T-helper 17 cell (primary cell): ENCODE data around the gene EIF2B1. TPM values are rescaled to one million over a fixed set of nuclear protein-coding genes. Genes with fewer than 3 reads are reported as not detected.

ENCODE experiments used
- ATAC-seq: fragments of 150-1000 bp; cut with Tn5 transposase; 2 replicates; pipeline ENCODE4 v1.10.0; 2021; ENCODE audit warnings: mild to moderate bottlenecking, moderate library complexity
- DNase-seq, 3 donors: peaks; one replicate each; pipeline versions ENCODE4 v3.0.0 to v3.0.0-alpha.2; 2020 to 2021
- H3K9me3 ChIP-seq: one replicate; pipeline ENCODE4 v1.7.0; 2013; ENCODE audit warnings: low read length, mild to moderate bottlenecking; ENCODE audit not compliant: control insufficient read depth, poor library complexity, severe bottlenecking
- H3K27ac Mint-ChIP-seq: one replicate; pipeline ENCODE4 v1.8.0; 2022; ENCODE audit warnings: mild to moderate bottlenecking, moderate library complexity, mixed read lengths
- H3K27me3 Mint-ChIP-seq: one replicate; pipeline ENCODE4 v1.8.0; 2022; ENCODE audit warnings: mixed read lengths
- H3K36me3 Mint-ChIP-seq: one replicate; pipeline ENCODE4 v1.8.0; 2022; ENCODE audit warnings: low read depth, mixed read lengths
- H3K4me1 Mint-ChIP-seq: one replicate; pipeline ENCODE4 v1.8.0; 2022; ENCODE audit warnings: mild to moderate bottlenecking, mixed read lengths
- H3K4me3 Mint-ChIP-seq: one replicate; pipeline ENCODE4 v1.8.0; 2022; ENCODE audit warnings: mild to moderate bottlenecking, moderate library complexity, mixed read lengths
- total RNA-seq, 4 donors: library from RNA in 2 of 4; stranded (reverse) in 2 of 4; gene quantifications; one replicate each; pipeline ENCODE4 v1.2.3 and lab custom pipeline; 2022 to 2026

EIF2B1 gene
- total RNA-seq (10 to 100 TPM; 43.0 to 45.6 TPM), total RNA-seq (lab: John Stamatoyannopoulos, UW) (48.5 to 76.6 reads per million in 2 donors)

- peak within 1 kb of the TSS; percentile 95 for H3K4me3 Mint-ChIP-seq
- no peaks in the 10 kb centered on the region for H3K9me3 ChIP-seq
- peak; percentile 90 to 92 (median 90) for DNase-seq
- no peaks in the 10 kb centered on the region for H3K27me3 Mint-ChIP-seq
- H3K36me3 Mint-ChIP-seq, result peaks cover 6% of the 10 kb centered on the region
- peaks cover 28% of the 10 kb centered on the region for H3K4me1 Mint-ChIP-seq
- peak within 1 kb of the TSS; percentile 99 for H3K27ac Mint-ChIP-seq
- ATAC-seq, result peak; percentile 94
Observed at GRCh38 chr12:123633379-123634141, at the start of gene EIF2B1, which contains the start of gene GTF2H3. TSS of gene EIF2B1 (minus strand) at chr12:123633686. CDS start at chr12:123633557, 129 bp downstream. TSS of gene GTF2H3 (plus strand) at chr12:123633829. CDS start at chr12:123633860, 31 bp downstream.

DNA sequence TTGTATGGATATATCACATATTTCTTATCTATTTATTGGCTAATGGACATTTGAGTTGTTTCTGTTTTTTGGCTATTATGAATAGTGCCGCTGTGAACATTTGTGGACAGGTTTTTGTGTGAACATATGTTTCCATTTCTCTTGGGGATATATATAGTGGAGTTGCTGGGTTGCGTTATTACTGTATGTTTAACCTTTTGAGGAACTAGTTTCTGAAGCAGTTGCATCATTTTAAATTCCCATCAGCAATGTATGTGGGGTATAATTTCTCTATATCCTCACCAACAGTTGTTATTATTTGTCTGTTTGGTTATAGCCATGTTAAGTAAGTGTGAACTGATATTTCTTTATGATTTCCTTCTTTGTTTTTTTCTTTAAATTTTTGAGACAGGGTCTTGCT lies 48.1 kb upstream of the EIF2B1 start:
- Mint-ChIP-seq H3K36me3 (peaks cover 5% of the 10 kb centered on the region), H3K27ac (no peak overlapping the region), H3K27me3 (no peaks in the 10 kb centered on the region), H3K4me3 (no peak overlapping the region), H3K4me1 (peaks cover 4% of the 10 kb centered on the region)
- no peak for ATAC-seq
- no peaks in the 10 kb centered on the region for H3K9me3 ChIP-seq
- no peak for DNase-seq

- H3K9me3 ChIP-seq, result no peaks in the 10 kb centered on the region
- no peak for DNase-seq
- Mint-ChIP-seq H3K4me1 (peaks cover 2% of the 10 kb centered on the region), H3K27me3 (no peaks in the 10 kb centered on the region), H3K4me3 (no peak overlapping the region), H3K36me3 (peaks cover 3% of the 10 kb centered on the region), H3K27ac (peak overlapping the region; percentile 16)
- ATAC-seq, result no peak
Observed at GRCh38 chr12:123678981-123679380, 45.5 kb upstream of the EIF2B1 start.

- no peak for ATAC-seq
- no peaks in the 10 kb centered on the region for H3K9me3 ChIP-seq
- Mint-ChIP-seq H3K4me1 (peaks cover 12% of the 10 kb centered on the region), H3K4me3 (no peak overlapping the region), H3K36me3 (peaks cover 3% of the 10 kb centered on the region), H3K27ac (no peak overlapping the region), H3K27me3 (no peaks in the 10 kb centered on the region)
- DNase-seq, result no peak
Observed at GRCh38 chr12:123676616-123677320, 43.3 kb upstream of the EIF2B1 start.

DNA sequence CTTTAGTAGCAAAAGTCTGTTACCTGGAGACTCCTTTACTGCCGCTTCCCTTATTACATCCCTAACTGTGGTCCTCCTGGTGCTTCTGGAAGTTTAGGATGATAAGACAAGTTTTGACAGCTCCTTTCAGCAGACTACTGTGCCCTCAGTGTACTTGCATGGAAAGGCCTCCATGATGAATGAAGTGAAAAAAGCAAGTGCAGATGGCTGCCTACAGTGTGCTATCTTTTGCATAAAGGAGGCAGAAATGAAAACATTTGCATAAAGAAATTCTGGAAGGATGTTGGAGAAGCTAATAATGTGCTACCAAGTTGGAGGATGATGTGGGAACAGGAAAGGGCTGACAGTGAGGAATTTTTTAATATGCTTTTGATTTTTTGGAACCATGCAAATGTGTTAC lies 42.0 kb upstream of the EIF2B1 start:
- no peaks in the 10 kb centered on the region for H3K27me3 Mint-ChIP-seq
- H3K27ac Mint-ChIP-seq, result no peak overlapping the region
- ATAC-seq, result no peak
- H3K4me1 Mint-ChIP-seq, result peaks cover 16% of the 10 kb centered on the region
- no peak overlapping the region for H3K4me3 Mint-ChIP-seq
- no peaks in the 10 kb centered on the region for H3K36me3 Mint-ChIP-seq
- DNase-seq, result no peak
- no peaks in the 10 kb centered on the region for H3K9me3 ChIP-seq

DNA sequence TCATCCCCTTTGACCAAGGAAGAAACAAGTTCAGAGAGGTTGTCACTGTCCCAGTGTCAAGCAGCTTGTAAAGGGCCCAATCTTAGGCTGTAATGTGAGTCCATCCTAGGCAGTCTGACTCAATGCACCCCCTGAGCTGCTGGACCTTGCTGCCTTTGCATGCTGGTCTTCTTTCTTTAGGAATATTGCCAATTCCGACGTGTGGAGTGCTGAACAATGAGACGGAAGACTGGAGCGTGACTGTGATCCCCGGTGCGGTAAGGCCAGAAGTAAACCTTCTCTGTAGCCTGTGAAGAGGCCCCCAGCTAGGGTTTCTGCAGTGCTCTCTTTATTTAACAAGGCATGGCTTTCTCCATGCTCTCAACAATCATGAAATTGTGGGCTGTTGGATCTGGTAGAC lies 38.4 kb upstream of the EIF2B1 start:
- H3K9me3 ChIP-seq, result no peaks in the 10 kb centered on the region
- H3K4me1 Mint-ChIP-seq, result peaks cover 14% of the 10 kb centered on the region
- no peaks in the 10 kb centered on the region for H3K36me3 Mint-ChIP-seq
- H3K27me3 Mint-ChIP-seq, result no peaks in the 10 kb centered on the region
- peak overlapping the region; percentile 77 for H3K27ac Mint-ChIP-seq
- H3K4me3 Mint-ChIP-seq, result peak overlapping the region; percentile 90
- DNase-seq (no peak), ATAC-seq (no peak)

DNA sequence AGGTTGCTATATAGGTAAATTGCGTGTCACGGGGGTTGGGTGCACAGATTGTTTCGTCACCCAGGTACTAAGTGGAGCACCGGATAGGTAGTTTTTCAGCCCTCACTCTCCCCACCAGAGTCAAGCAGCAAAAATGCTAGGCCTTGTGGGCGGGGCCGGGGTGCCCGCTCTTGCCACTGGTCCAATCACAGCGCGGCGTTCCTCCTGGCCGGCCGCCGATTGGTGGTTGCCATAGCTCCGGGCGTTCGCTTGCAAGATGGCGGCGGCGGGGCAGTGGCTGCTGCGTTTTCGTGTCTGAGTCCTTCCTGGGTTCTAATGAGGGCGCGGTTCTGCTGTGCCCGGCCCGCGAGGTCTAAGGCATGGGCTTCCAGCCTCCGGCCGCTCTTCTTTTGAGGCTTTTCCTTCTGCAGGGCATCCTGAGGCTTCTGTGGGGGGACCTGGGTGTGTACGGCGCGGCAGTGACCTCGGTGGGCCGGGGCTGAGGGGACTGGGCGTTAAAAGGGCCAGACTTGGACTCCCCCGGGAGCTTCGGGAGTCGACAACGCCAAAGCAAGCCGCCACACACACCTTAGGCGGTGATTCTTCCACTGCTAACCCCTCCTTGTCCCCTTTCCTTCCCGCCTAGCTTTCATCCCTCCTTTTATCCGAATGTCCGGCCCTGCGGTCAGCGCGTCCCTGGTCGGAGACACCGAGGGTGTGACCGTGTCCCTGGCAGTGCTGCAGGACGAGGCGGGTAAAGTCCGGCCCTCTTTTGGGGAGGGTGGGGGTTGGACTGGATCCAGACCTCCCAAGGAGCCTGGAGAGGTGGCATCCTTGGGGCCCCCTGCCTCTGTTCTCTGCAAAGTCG lies 37.6 kb upstream of the EIF2B1 start, which contains the start of gene TCTN2:
Gene TCTN2 (plus strand): TSS at position 232 of the 847 bp plus-strand sequence. CDS start 128 bp downstream, at position 360.
- peak; percentile 100 for ATAC-seq
- no peaks in the 10 kb centered on the region for H3K27me3 Mint-ChIP-seq

GRCh38 chr12:123667771-123668170 lies 34.3 kb upstream of the EIF2B1 start:
- peaks cover 11% of the 10 kb centered on the region for H3K4me1 Mint-ChIP-seq
- no peaks in the 10 kb centered on the region for H3K9me3 ChIP-seq
- H3K36me3 Mint-ChIP-seq, result no peaks in the 10 kb centered on the region
- H3K27ac Mint-ChIP-seq, result no peak overlapping the region
- ATAC-seq, result no peak
- DNase-seq, result no peak
- no peaks in the 10 kb centered on the region for H3K27me3 Mint-ChIP-seq
- no peak overlapping the region for H3K4me3 Mint-ChIP-seq

More for the DNA sequence above, 37.6 kb upstream of the EIF2B1 start, which contains the start of gene TCTN2:
- Mint-ChIP-seq H3K36me3 (no peaks in the 10 kb centered on the region), H3K4me1 (peaks cover 14% of the 10 kb centered on the region), H3K4me3 (peak within 1 kb of the TSS; percentile 90), H3K27ac (peak within 1 kb of the TSS; percentile 77)
- peak; percentile 88 to 91 (median 89) for DNase-seq
- no peaks in the 10 kb centered on the region for H3K9me3 ChIP-seq

- ATAC-seq (no peak), DNase-seq (no peak)
- H3K9me3 ChIP-seq, result no peaks in the 10 kb centered on the region
- H3K36me3 Mint-ChIP-seq, result peaks cover 11% of the 10 kb centered on the region
- H3K27me3 Mint-ChIP-seq, result no peaks in the 10 kb centered on the region
- peaks cover 10% of the 10 kb centered on the region for H3K4me1 Mint-ChIP-seq
- no peak overlapping the region for H3K4me3 Mint-ChIP-seq
- H3K27ac Mint-ChIP-seq, result peak overlapping the region; percentile 87
Observed at GRCh38 chr12:123659996-123660727, 26.7 kb upstream of the EIF2B1 start.

DNA sequence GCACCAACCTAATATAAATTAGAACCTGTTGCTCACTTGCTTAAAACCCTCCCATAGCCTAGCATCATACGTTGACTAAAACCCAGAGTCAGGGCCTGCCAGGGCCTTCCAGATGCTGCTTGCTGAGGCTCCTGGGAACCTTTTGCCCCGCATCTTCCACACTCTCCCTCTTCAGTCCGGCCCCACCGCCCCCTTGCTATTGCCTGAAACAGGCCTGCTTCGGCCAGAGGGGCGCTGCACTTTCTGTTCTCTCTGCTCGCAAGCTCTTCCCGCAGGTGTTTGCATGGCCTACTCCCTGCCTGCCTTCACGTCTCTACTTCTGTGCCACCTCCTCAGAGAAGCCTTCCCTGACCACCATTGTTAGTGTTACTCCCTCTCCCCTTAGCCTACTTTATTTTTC lies 23.7 kb upstream of the EIF2B1 start:
- no peaks in the 10 kb centered on the region for H3K27me3 Mint-ChIP-seq
- ATAC-seq (no peak), DNase-seq (no peak)
- no peaks in the 10 kb centered on the region for H3K9me3 ChIP-seq
- H3K27ac Mint-ChIP-seq, result no peak overlapping the region
- peaks cover 21% of the 10 kb centered on the region for H3K36me3 Mint-ChIP-seq
- H3K4me3 Mint-ChIP-seq, result no peak overlapping the region
- H3K4me1 Mint-ChIP-seq, result peaks cover 15% of the 10 kb centered on the region

GRCh38 chr12:123656392-123656791 lies 22.9 kb upstream of the EIF2B1 start:
- DNase-seq (no peak), ATAC-seq (no peak)
- Mint-ChIP-seq H3K4me3 (no peak overlapping the region), H3K36me3 (peaks cover 24% of the 10 kb centered on the region), H3K27ac (no peak overlapping the region), H3K4me1 (peaks cover 15% of the 10 kb centered on the region), H3K27me3 (no peaks in the 10 kb centered on the region)
- no peaks in the 10 kb centered on the region for H3K9me3 ChIP-seq

GRCh38 chr12:123655420-123655819 lies 21.9 kb upstream of the EIF2B1 start:
- H3K9me3 ChIP-seq, result no peaks in the 10 kb centered on the region
- Mint-ChIP-seq H3K27ac (no peak overlapping the region), H3K4me3 (no peak overlapping the region), H3K36me3 (peaks cover 24% of the 10 kb centered on the region), H3K27me3 (no peaks in the 10 kb centered on the region), H3K4me1 (peaks cover 15% of the 10 kb centered on the region)
- no peak for DNase-seq
- ATAC-seq, result no peak
